H1 (cell line): ENCODE data around the gene KHSRP. TPM values are rescaled to one million over a fixed set of nuclear protein-coding genes. Genes with fewer than 3 reads are reported as not detected.

Experiments
- ASH2L ChIP-seq: fragments of 200-600, 300-600 bp; sonication (generic); IDR thresholded peaks from one replicate; pipeline ENCODE4 v1.7.1; 2017; ENCODE audit warnings: low read length
- ATF2 ChIP-seq: IDR thresholded peaks from 2 replicates; pipeline ENCODE4 v1.6.1; 2012; ENCODE audit warnings: low read length, inconsistent platforms
- ATF3 ChIP-seq: IDR thresholded peaks from 2 replicates; pipeline ENCODE4 v1.6.1; 2011; ENCODE audit warnings: low read depth, mild to moderate bottlenecking, low read length; ENCODE audit not compliant: insufficient read depth
- BCL11A ChIP-seq, 2 experiments: IDR thresholded peaks; one replicate each; pipeline ENCODE4 v1.6.1; 2011; ENCODE audit warnings: low read depth in 2 of 2, low read length in 2 of 2, mild to moderate bottlenecking in 2 of 2
- BRCA1 ChIP-seq: IDR thresholded peaks from 2 replicates; pipeline ENCODE4 v1.6.1; 2012; ENCODE audit warnings: low read depth, low read length, improper control_type of control experiment
- CBX5 ChIP-seq: fragments of 300-800, 300-1000 bp; sonication (generic); IDR thresholded peaks from 2 replicates; pipeline ENCODE4 v1.7.1; 2016; ENCODE audit warnings: antibody characterized with exemption, low read length, low read depth
- FOSL1 ChIP-seq: IDR thresholded peaks from 2 replicates; pipeline ENCODE4 v1.6.1; 2011; ENCODE audit warnings: mild to moderate bottlenecking, low read depth, low read length, moderate library complexity; ENCODE audit not compliant: insufficient read depth
- GABPA ChIP-seq: IDR thresholded peaks from 2 replicates; pipeline ENCODE4 v1.6.1; 2011; ENCODE audit warnings: mild to moderate bottlenecking, low read length, moderate library complexity, borderline replicate concordance; ENCODE audit not compliant: insufficient read depth
- GTF2F1 ChIP-seq: IDR thresholded peaks from 2 replicates; pipeline ENCODE4 v1.6.1; 2012; ENCODE audit warnings: low read depth, low read length, improper control_type of control experiment, borderline replicate concordance
- HDAC2 ChIP-seq, 2 experiments: fragments of 300-600 bp in 1 of 2; sonication (generic) in 1 of 2; IDR thresholded peaks; 2 replicates each; pipeline ENCODE4 v1.6.1; 2011 to 2012; ENCODE audit warnings: low read depth in 2 of 2, low read length in 2 of 2, mild to moderate bottlenecking in 2 of 2, moderate library complexity in 2 of 2, borderline replicate concordance in 1 of 2, inconsistent platforms in 1 of 2
- JUND ChIP-seq: IDR thresholded peaks from 2 replicates; pipeline ENCODE4 v1.6.1; 2011; ENCODE audit warnings: mild to moderate bottlenecking, improper control_type of control experiment, low read length
- KDM4A ChIP-seq: IDR thresholded peaks from one replicate; pipeline ENCODE4 v1.7.1; 2012; ENCODE audit warnings: low read depth, mild to moderate bottlenecking, moderate library complexity, low read length, inconsistent platforms; ENCODE audit not compliant: severe bottlenecking
- KDM5A ChIP-seq: fragments of 200-600 bp; IDR thresholded peaks from 2 replicates; pipeline ENCODE4 v1.7.1; 2012; ENCODE audit warnings: mild to moderate bottlenecking, low read length, inconsistent platforms, mixed read lengths
- PHF8 ChIP-seq: fragments of 200-600 bp; sonication (generic); conservative IDR thresholded peaks from 2 replicates; pipeline ENCODE4 v1.7.1; 2012; ENCODE audit warnings: low read depth, mild to moderate bottlenecking, inconsistent platforms, low read length, moderate library complexity
- POLR2A ChIP-seq, 2 experiments: IDR thresholded peaks; 1 replicate in 1 of 2; 2 replicates in 1 of 2; pipeline ENCODE4 v1.6.1; 2011; ENCODE audit warnings: low read depth in 2 of 2, low read length in 2 of 2, mild to moderate bottlenecking in 2 of 2; ENCODE audit errors: control extremely low read depth in 1 of 2
- POLR2AphosphoS5 ChIP-seq: IDR thresholded peaks from 2 replicates; pipeline ENCODE4 v1.6.1; 2011; ENCODE audit warnings: low read depth, low read length
- SIN3A ChIP-seq, 2 experiments: IDR thresholded peaks in 1 of 2; conservative IDR thresholded peaks in 1 of 2; 2 replicates each; pipeline ENCODE4 v1.6.1; 2011 to 2012; ENCODE audit warnings: low read length in 2 of 2, improper control_type of control experiment in 1 of 2, low read depth in 1 of 2, mild to moderate bottlenecking in 1 of 2
- SP4 ChIP-seq: IDR thresholded peaks from 2 replicates; pipeline ENCODE4 v1.6.1; 2012; ENCODE audit warnings: low read length, inconsistent platforms
- SRF ChIP-seq: IDR thresholded peaks from 2 replicates; pipeline ENCODE4 v1.6.1; 2011; ENCODE audit warnings: mild to moderate bottlenecking, low read depth, low read length, moderate library complexity
- USF2 ChIP-seq: IDR thresholded peaks from 2 replicates; pipeline ENCODE4 v1.6.1; 2011; ENCODE audit warnings: low read length, improper control_type of control experiment
- polyA plus RNA-seq, 7 experiments: library from polyadenylated mRNA; depleted of rRNA in 3 of 7; stranded (reverse) in 5 of 7; unstranded in 2 of 7; fragments of >200 nt in 5 of 7; fragments of 200-250 nt in 2 of 7; gene quantifications; 1 replicate in 5 of 7; 2 replicates in 1 of 7; 4 replicates in 1 of 7; pipeline versions ENCODE4 v1.2.1 to v1.2.3, GENCODE V29; 2011 to 2013; ENCODE audit warnings: missing spikeins in 2 of 7, mixed read lengths in 2 of 7
- total RNA-seq: library from RNA; stranded (reverse); fragmentation: NEBNext Ultra II Directional; extraction: Animal tissue kit (Norgen Biotek cat#: 25700); gene quantifications from 2 replicates; pipeline ENCODE4 v1.2.1, GENCODE V29; 2021

The KHSRP gene
- total and polyA plus RNA-seq, 2 of the 8 experiments (the other 6 are each of a cell fraction or from before 2014, with no cell fraction given) = 143 to 573 TPM

GRCh38 chr19:6464070-6464873 lies 39.7 kb upstream of the KHSRP start, which contains the start of gene CRB3 (continued):
- peak in 1 of 2 experiments; percentile 63; a peak in 2 of 3 replicates for TF ChIP-seq POLR2A (IDR thresholded peaks at IDR 0.05; ENCODE audit: control extremely low read depth in 1 of 2, low read depth in 2 of 2, low read length in 2 of 2)
- no peak for TF ChIP-seq JUND
- TF ChIP-seq SIN3A (conservative IDR thresholded peaks at IDR 0.05 in 1 of 2, IDR thresholded peaks at IDR 0.05 in 1 of 2; ENCODE audit: low read depth in 1 of 2, low read length in 2 of 2) = peak in 1 of 2 experiments; percentile 62; a peak in 1 of 4 replicates
- TF ChIP-seq ASH2L = no peak
- TF ChIP-seq BRCA1 = no peak
- TF ChIP-seq CBX5 = no peak
- TF ChIP-seq KDM5A = no peak
- TF ChIP-seq PHF8 = peak; percentile 79
- TF ChIP-seq SP4 = no peak
- peak; percentile 96 for TF ChIP-seq USF2
- TF ChIP-seq BCL11A (IDR thresholded peaks at IDR 0.05; ENCODE audit: low read depth in 2 of 2, low read length in 2 of 2) = no peak
- TF ChIP-seq POLR2AphosphoS5 = peak; percentile 63
- TF ChIP-seq KDM4A = peak; percentile 84
- TF ChIP-seq HDAC2 (IDR thresholded peaks at IDR 0.05; ENCODE audit: borderline replicate concordance in 1 of 2, low read depth in 2 of 2, low read length in 2 of 2) = no peak
- TF ChIP-seq FOSL1 = no peak
- TF ChIP-seq GABPA = no peak
- TF ChIP-seq ATF2 = no peak
- TF ChIP-seq ATF3 = peak; percentile 80
- TF ChIP-seq GTF2F1 = peak; percentile 89; the same call in 1 of the 2 replicates
- TF ChIP-seq SRF = no peak
